Skeletal muscle satellite cell (primary cell): ENCODE measurements around the gene IL36B.

ENCODE experiments used
- H3K27me3 ChIP-seq: 2 replicates; pipeline ENCODE4 v1.7.0; 2013; ENCODE audit warnings: low read length; ENCODE audit not compliant: control insufficient read depth, insufficient read depth
- H3K36me3 ChIP-seq: 2 replicates; pipeline ENCODE4 v1.7.0; 2013; ENCODE audit warnings: mild to moderate bottlenecking, control low read depth, low read length; ENCODE audit not compliant: insufficient read depth
- H3K4me1 ChIP-seq: 2 replicates; pipeline ENCODE4 v1.7.0; 2013; ENCODE audit warnings: low read length; ENCODE audit not compliant: control insufficient read depth, insufficient read depth
- H3K4me2 ChIP-seq: 2 replicates; pipeline ENCODE4 v1.7.0; 2013; ENCODE audit warnings: mild to moderate bottlenecking, low read length
- H3K4me3 ChIP-seq: 2 replicates; pipeline ENCODE4 v1.7.0; 2013; ENCODE audit warnings: low read length
- H3K9ac ChIP-seq: 2 replicates; pipeline ENCODE4 v1.7.0; 2013; ENCODE audit warnings: mild to moderate bottlenecking, low read depth, low read length, moderate library complexity
- H3K9me3 ChIP-seq: replicated peaks from 2 replicates; pipeline ENCODE4 v1.7.0; 2013; ENCODE audit warnings: mild to moderate bottlenecking, control low read depth, low read length

Gene IL36B

GRCh38 chr2:113060796-113061195 lies 8.1 kb upstream of the IL36B start:
- Histone ChIP-seq H3K4me3 (no peak overlapping the region), H3K4me1 (no peaks in the 10 kb centered on the region), H3K9me3 (no peaks in the 10 kb centered on the region), H3K9ac (no peak overlapping the region), H3K27me3 (peaks cover 34% of the 10 kb centered on the region), H3K4me2 (no peak overlapping the region), H3K36me3 (no peaks in the 10 kb centered on the region)

GRCh38 chr2:113060396-113060795 lies 7.7 kb upstream of the IL36B start:
- no peak overlapping the region for H3K4me3 ChIP-seq
- H3K4me1 ChIP-seq, result no peaks in the 10 kb centered on the region
- peaks cover 34% of the 10 kb centered on the region for H3K27me3 ChIP-seq
- no peaks in the 10 kb centered on the region for H3K9me3 ChIP-seq
- no peak overlapping the region for H3K4me2 ChIP-seq
- no peaks in the 10 kb centered on the region for H3K36me3 ChIP-seq
- no peak overlapping the region for H3K9ac ChIP-seq

- H3K36me3 ChIP-seq, result no peaks in the 10 kb centered on the region
- no peaks in the 10 kb centered on the region for H3K4me1 ChIP-seq
- no peak within 1 kb of the TSS for H3K4me3 ChIP-seq
- H3K4me2 ChIP-seq, result no peak within 1 kb of the TSS
- peaks cover 26% of the 10 kb centered on the region for H3K27me3 ChIP-seq
- H3K9ac ChIP-seq, result no peak within 1 kb of the TSS
- H3K9me3 ChIP-seq, result no peaks in the 10 kb centered on the region
These were observed 6.6 kb upstream of the IL36B start, which contains the start of gene IL36RN for GRCh38 chr2:113058998-113059960. Gene IL36RN, plus strand, starts transcription at chr2:113059198. Its CDS starts 241 bp downstream, at chr2:113059439.

- Histone ChIP-seq H3K4me3 (no peak overlapping the region), H3K27me3 (peaks cover 18% of the 10 kb centered on the region), H3K4me2 (no peak overlapping the region), H3K9me3 (no peaks in the 10 kb centered on the region), H3K4me1 (no peaks in the 10 kb centered on the region), H3K36me3 (no peaks in the 10 kb centered on the region), H3K9ac (no peak overlapping the region)
These were observed 5.8 kb upstream of the IL36B start for GRCh38 chr2:113058411-113058994.

- Histone ChIP-seq H3K4me3 (no peak overlapping the region), H3K9me3 (no peaks in the 10 kb centered on the region), H3K27me3 (peaks cover 20% of the 10 kb centered on the region)
These were observed 4.5 kb upstream of the IL36B start for GRCh38 chr2:113057117-113057516.

GRCh38 chr2:113056521-113056920 lies 3.9 kb upstream of the IL36B start:
- no peak overlapping the region for H3K4me2 ChIP-seq
- H3K27me3 ChIP-seq, result peaks cover 20% of the 10 kb centered on the region
- H3K9ac ChIP-seq, result no peak overlapping the region
- no peaks in the 10 kb centered on the region for H3K4me1 ChIP-seq
- no peaks in the 10 kb centered on the region for H3K36me3 ChIP-seq
- H3K4me3 ChIP-seq, result no peak overlapping the region
- H3K9me3 ChIP-seq, result no peaks in the 10 kb centered on the region

More at GRCh38 chr2:113057117-113057516, 4.5 kb upstream of the IL36B start:
- Histone ChIP-seq H3K36me3 (no peaks in the 10 kb centered on the region), H3K9ac (no peak overlapping the region), H3K4me2 (no peak overlapping the region), H3K4me1 (no peaks in the 10 kb centered on the region)

GRCh38 chr2:113054066-113054465 lies 1.4 kb upstream of the IL36B start:
- no peak overlapping the region for H3K9ac ChIP-seq
- no peaks in the 10 kb centered on the region for H3K4me1 ChIP-seq
- H3K9me3 ChIP-seq, result no peaks in the 10 kb centered on the region
- H3K36me3 ChIP-seq, result no peaks in the 10 kb centered on the region
- no peak overlapping the region for H3K4me2 ChIP-seq
- H3K4me3 ChIP-seq, result no peak overlapping the region
- H3K27me3 ChIP-seq, result peaks cover 16% of the 10 kb centered on the region

GRCh38 chr2:113053666-113054065 lies 999 bp upstream of the IL36B start:
- no peaks in the 10 kb centered on the region for H3K36me3 ChIP-seq
- no peak overlapping the region for H3K4me3 ChIP-seq
- no peaks in the 10 kb centered on the region for H3K9me3 ChIP-seq
- H3K4me2 ChIP-seq, result no peak overlapping the region
- H3K4me1 ChIP-seq, result no peaks in the 10 kb centered on the region
- no peak overlapping the region for H3K9ac ChIP-seq
- peaks cover 12% of the 10 kb centered on the region for H3K27me3 ChIP-seq

- peaks cover 4% of the 10 kb centered on the region for H3K27me3 ChIP-seq
- no peaks in the 10 kb centered on the region for H3K4me1 ChIP-seq
- H3K4me3 ChIP-seq, result no peak overlapping the region
- H3K9me3 ChIP-seq, result no peaks in the 10 kb centered on the region
- no peak overlapping the region for H3K4me2 ChIP-seq
- H3K36me3 ChIP-seq, result no peaks in the 10 kb centered on the region
- no peak overlapping the region for H3K9ac ChIP-seq
These were observed 1.5 kb downstream of the IL36B start for GRCh38 chr2:113050921-113051895.

GRCh38 chr2:113046465-113046864 lies 6.2 kb downstream of the IL36B start:
- H3K27me3 ChIP-seq, result peaks cover 8% of the 10 kb centered on the region
- no peaks in the 10 kb centered on the region for H3K4me1 ChIP-seq
- no peak overlapping the region for H3K4me2 ChIP-seq
- H3K36me3 ChIP-seq, result no peaks in the 10 kb centered on the region
- H3K9ac ChIP-seq, result no peak overlapping the region
- no peaks in the 10 kb centered on the region for H3K9me3 ChIP-seq
- no peak overlapping the region for H3K4me3 ChIP-seq

GRCh38 chr2:113041871-113042270 lies 10.8 kb downstream of the IL36B start:
- H3K27me3 ChIP-seq, result peaks cover 24% of the 10 kb centered on the region
- no peaks in the 10 kb centered on the region for H3K36me3 ChIP-seq

More at GRCh38 chr2:113041871-113042270, 10.8 kb downstream of the IL36B start:
- Histone ChIP-seq H3K9ac (no peak overlapping the region), H3K4me3 (no peak overlapping the region), H3K4me1 (no peaks in the 10 kb centered on the region), H3K9me3 (no peaks in the 10 kb centered on the region), H3K4me2 (no peak overlapping the region)
